Neutrophil (primary cell): ENCODE data around the gene SUSD5.

Experiments
- H3K27ac ChIP-seq: fragments of 200-600 bp; sonication (generic); 2 replicates; pipeline ENCODE4 v1.5.1; 2016; ENCODE audit warnings: mild to moderate bottlenecking, moderate library complexity
- H3K27me3 ChIP-seq: fragments of 200-600 bp; sonication (generic); 2 replicates; pipeline ENCODE4 v1.6.0; 2016; ENCODE audit warnings: mild to moderate bottlenecking
- H3K36me3 ChIP-seq: fragments of 200-600 bp; sonication (generic); 2 replicates; pipeline ENCODE4 v1.5.1; 2017
- H3K4me1 ChIP-seq, 2 experiments: fragments of 200-600 bp in 1 of 2; sonication (generic) in 1 of 2; 1 replicate in 1 of 2; 2 replicates in 1 of 2; pipeline versions ENCODE4 v1.5.1 to v1.6.1; 2013 to 2016; ENCODE audit warnings: low read depth in 1 of 2, low read length in 1 of 2, mild to moderate bottlenecking in 1 of 2, moderate library complexity in 1 of 2; ENCODE audit not compliant: control insufficient read depth in 1 of 2, insufficient read depth in 1 of 2
- H3K4me3 ChIP-seq, 2 experiments: fragments of 200-600 bp in 1 of 2; sonication (generic) in 1 of 2; 1 replicate in 1 of 2; 2 replicates in 1 of 2; pipeline ENCODE4 v1.5.1; 2013 to 2016; ENCODE audit warnings: low read depth in 1 of 2, low read length in 1 of 2, mild to moderate bottlenecking in 1 of 2, moderate library complexity in 1 of 2
- H3K9me3 ChIP-seq: fragments of 200-600 bp; sonication (generic); 2 replicates; pipeline ENCODE4 v1.5.1; 2016
- TF ChIP-seq, protein P1 (sequence below): fragments of 200-600 bp; sonication (generic); IDR thresholded peaks from 2 replicates; pipeline ENCODE4 v1.5.1; 2016; ENCODE audit warnings: antibody characterized with exemption

SUSD5 gene

DNA sequence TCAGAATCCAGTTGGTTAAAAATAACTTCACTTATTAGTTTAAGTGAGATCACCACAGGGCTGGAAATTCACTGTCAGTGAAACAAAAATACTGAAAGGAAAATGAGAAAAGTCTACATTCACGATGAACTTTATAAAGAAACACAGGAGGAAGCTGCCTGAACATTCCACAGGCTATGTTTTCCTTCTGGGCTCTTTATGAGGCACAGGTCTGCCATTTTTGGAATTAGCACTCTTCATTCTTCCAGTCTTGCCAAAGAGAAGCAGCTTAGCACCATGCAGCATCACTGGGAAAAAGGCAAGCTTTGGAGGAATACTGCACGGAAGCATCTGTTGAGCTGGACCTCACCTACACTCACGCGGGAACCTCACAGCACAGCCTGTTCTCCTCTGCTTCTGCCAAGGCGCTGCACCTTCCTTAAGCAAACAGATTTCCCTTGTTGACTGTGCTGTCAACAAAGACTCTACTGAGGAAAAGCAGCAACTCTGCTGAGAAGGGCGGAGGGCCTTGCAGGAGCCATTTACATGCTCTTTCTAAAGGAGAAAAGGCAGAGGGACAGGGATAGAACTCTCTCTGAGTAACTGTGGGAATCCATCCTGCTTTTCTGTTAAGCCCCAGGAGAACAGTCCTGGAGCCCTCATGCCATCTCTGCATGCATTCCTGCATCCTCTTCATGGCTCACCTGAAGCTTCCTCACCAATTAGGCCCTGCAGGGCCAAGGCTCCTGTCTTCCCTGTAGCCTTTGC lies 15.7 kb downstream of the SUSD5 start:
- Histone ChIP-seq H3K9me3 (no peaks in the 10 kb centered on the region), H3K36me3 (no peaks in the 10 kb centered on the region), H3K4me1 (no peaks in the 10 kb centered on the region), H3K27ac (no peak overlapping the region), H3K4me3 (no peak overlapping the region), H3K27me3 (no peaks in the 10 kb centered on the region)
- TF ChIP-seq, protein P1, sequence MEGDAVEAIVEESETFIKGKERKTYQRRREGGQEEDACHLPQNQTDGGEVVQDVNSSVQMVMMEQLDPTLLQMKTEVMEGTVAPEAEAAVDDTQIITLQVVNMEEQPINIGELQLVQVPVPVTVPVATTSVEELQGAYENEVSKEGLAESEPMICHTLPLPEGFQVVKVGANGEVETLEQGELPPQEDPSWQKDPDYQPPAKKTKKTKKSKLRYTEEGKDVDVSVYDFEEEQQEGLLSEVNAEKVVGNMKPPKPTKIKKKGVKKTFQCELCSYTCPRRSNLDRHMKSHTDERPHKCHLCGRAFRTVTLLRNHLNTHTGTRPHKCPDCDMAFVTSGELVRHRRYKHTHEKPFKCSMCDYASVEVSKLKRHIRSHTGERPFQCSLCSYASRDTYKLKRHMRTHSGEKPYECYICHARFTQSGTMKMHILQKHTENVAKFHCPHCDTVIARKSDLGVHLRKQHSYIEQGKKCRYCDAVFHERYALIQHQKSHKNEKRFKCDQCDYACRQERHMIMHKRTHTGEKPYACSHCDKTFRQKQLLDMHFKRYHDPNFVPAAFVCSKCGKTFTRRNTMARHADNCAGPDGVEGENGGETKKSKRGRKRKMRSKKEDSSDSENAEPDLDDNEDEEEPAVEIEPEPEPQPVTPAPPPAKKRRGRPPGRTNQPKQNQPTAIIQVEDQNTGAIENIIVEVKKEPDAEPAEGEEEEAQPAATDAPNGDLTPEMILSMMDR, result no peak

- H3K4me1 ChIP-seq, result no peaks in the 10 kb centered on the region
- no peak overlapping the region for H3K4me3 ChIP-seq
- H3K27me3 ChIP-seq, result no peaks in the 10 kb centered on the region
- no peak overlapping the region for H3K27ac ChIP-seq
- H3K9me3 ChIP-seq, result no peaks in the 10 kb centered on the region
- no peaks in the 10 kb centered on the region for H3K36me3 ChIP-seq
- TF ChIP-seq, protein P1, result no peak
These were observed 17.4 kb downstream of the SUSD5 start for GRCh38 chr3:33201195-33201594.

DNA sequence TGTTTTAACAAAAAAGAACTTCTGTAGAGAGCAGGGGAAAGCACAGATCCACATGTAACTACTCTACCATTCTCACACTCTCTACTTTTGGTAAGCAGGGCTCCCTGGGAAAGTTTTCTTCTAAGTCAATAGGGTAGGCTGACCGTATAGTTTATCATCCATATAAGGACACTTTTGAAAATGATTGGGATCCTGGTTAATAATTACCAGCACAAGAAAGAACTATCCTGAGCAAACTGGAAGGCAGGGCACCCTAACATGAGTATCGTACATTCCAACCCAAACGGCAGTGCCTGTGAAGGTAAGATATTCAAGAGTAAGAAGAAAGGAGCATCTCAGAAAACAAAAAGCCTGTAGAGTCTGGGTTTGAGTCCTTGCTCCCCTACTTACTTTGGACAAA lies 22.1 kb downstream of the SUSD5 start:
- no peak overlapping the region for H3K27ac ChIP-seq
- TF ChIP-seq, protein P1, result no peak

GRCh38 chr3:33194303-33194702 lies 24.3 kb downstream of the SUSD5 start:
- Histone ChIP-seq H3K36me3 (no peaks in the 10 kb centered on the region), H3K4me3 (no peak overlapping the region), H3K9me3 (no peaks in the 10 kb centered on the region), H3K27ac (no peak overlapping the region), H3K4me1 (no peaks in the 10 kb centered on the region), H3K27me3 (no peaks in the 10 kb centered on the region)
- TF ChIP-seq, protein P1, result no peak

More for the DNA sequence above, 22.1 kb downstream of the SUSD5 start:
- no peaks in the 10 kb centered on the region for H3K36me3 ChIP-seq
- no peaks in the 10 kb centered on the region for H3K4me1 ChIP-seq
- no peaks in the 10 kb centered on the region for H3K9me3 ChIP-seq
- no peak overlapping the region for H3K4me3 ChIP-seq
- no peaks in the 10 kb centered on the region for H3K27me3 ChIP-seq

GRCh38 chr3:33187368-33187634 lies 31.3 kb downstream of the SUSD5 start:
- no peaks in the 10 kb centered on the region for H3K36me3 ChIP-seq
- H3K27ac ChIP-seq, result no peak overlapping the region
- TF ChIP-seq, protein P1, result no peak
- no peaks in the 10 kb centered on the region for H3K27me3 ChIP-seq
- no peak overlapping the region for H3K4me3 ChIP-seq
- H3K9me3 ChIP-seq, result no peaks in the 10 kb centered on the region
- no peaks in the 10 kb centered on the region for H3K4me1 ChIP-seq
